Fibroblast of gingiva (primary cell): Measurements from ENCODE around the gene DNAJB13.
"Not testable (repeated sequence)": the region's sequence is repeated elsewhere in the genome, so short reads cannot be mapped to it uniquely, and the experiment has no call there.

ENCODE experiments used
- DNase-seq: peaks from one replicate; pipeline ENCODE4 v3.0.0-alpha.2; 2011; ENCODE audit warnings: low read depth

Gene DNAJB13

GRCh38 chr11:73950869-73951710 is at the start of gene DNAJB13:
TSS of gene DNAJB13 (plus strand) at chr11:73951026. CDS start at chr11:73951070, 44 bp downstream.
- DNase-seq: no peak

- DNase-seq: no peak
These were observed 48.5 kb upstream of the DNAJB13 start for GRCh38 chr11:73902303-73902702.

DNA sequence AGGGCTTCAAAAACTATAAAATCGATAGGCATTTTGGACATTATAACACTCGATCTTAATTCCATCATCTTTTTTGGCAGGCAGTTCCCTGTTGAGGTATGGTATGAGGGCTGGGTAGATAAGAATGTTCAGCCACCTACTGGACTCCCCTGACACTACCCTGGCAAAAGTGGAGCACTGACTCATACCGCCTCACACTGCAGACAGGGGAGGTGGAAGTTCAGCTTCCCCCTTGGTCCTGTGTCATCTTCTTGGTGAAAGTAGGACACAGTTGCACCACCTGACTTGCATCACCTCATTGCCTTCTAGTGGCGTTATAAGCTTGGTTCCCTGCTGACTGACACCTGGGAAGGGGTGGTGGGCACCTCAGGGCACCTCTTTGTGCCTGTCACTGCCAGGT is 43.6 kb upstream of the DNAJB13 start:
- no peak for DNase-seq

GRCh38 chr11:73912026-73912425 is 38.8 kb upstream of the DNAJB13 start:
- DNase-seq: no peak

DNA sequence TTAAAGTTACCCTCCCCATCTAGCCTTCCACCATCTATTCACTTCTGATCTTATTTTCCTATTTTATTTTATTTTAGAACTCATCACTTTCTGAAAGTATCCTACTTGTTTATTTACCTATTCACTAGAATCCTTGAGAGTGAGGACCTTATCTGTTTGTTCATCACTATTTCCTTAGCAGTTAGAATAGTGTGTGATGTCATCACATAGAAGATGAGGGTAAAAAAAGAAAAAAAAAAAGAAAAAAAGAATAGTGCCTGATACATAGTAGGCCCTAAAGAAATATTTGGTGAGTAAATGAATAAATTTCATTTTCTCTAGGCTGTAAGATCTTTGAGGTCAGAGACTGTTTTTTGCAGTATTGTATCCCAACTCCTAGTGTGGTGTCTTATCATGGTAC is 37.4 kb upstream of the DNAJB13 start:
- no peak for DNase-seq

- DNase-seq: no peak
These were observed 36.5 kb upstream of the DNAJB13 start for GRCh38 chr11:73914284-73914683.

DNA sequence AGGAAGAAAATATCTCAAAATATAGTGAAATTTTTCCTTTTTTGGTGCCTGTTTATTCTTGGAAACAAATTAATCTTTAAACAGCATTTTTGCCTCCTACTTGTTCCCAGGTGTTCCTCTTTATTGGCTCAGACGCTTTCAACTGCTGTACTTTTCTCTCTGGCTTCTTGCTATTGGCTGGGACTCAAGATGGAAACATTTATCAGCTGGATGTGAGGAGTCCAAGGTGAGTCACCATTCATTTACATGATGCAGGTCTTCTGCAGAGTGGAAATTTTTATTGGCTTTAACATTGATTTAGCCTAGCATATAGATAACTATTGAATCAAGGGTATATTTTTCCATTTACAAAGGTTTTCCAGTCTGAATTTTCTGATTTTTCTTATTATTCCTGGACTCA is 34.4 kb upstream of the DNAJB13 start:
- DNase-seq: no peak

DNA sequence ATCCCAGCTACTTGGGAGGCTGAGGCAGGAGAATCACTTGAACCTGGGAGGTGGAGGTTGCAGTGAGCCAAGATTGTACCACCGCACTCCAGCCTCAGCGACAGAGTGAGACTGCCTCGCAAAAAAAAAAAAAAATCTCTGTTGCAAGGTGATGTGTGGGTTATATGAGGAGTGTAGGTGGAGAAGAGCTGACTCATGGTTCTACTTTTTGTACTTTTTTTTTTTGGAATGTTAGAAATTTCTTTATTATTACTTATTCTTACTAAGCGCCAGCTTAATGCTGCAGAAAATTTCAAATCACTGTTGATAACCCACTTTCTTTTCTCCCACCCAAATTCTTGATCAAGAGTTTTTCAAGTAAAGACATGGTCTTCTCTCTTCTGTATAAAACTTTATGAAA is 29.6 kb upstream of the DNAJB13 start:
- DNase-seq: no peak

- no peak for DNase-seq
These were observed 21.4 kb upstream of the DNAJB13 start for GRCh38 chr11:73929388-73929787.

- DNase-seq: peak; percentile 65
These were observed 19.7 kb upstream of the DNAJB13 start for GRCh38 chr11:73931039-73931645.

- no peak for DNase-seq
These were observed 18.9 kb upstream of the DNAJB13 start for GRCh38 chr11:73931951-73932350.

- DNase-seq: no peak
These were observed 18.0 kb upstream of the DNAJB13 start for GRCh38 chr11:73932781-73933180.

DNA sequence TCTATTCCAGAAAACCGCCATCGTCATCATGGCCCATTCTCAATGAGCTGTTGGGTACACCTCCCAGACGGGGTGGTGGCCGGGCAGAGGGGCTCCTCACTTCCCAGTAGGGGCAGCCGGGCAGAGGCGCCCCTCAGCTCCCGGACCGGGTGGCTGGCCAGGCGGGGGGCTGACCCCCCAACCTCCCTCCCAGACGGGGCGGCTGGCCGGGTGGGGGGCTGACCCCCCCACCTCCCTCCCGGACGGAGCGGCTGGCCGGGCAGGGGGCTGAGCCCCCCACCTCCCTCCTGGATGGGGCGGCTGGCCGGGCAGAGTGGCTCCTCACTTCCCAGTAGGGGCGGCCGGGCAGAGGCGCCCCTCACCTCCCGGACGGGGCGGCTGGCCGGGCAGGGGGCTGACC is 14.8 kb upstream of the DNAJB13 start:
- not testable (repeated sequence) for DNase-seq

DNA sequence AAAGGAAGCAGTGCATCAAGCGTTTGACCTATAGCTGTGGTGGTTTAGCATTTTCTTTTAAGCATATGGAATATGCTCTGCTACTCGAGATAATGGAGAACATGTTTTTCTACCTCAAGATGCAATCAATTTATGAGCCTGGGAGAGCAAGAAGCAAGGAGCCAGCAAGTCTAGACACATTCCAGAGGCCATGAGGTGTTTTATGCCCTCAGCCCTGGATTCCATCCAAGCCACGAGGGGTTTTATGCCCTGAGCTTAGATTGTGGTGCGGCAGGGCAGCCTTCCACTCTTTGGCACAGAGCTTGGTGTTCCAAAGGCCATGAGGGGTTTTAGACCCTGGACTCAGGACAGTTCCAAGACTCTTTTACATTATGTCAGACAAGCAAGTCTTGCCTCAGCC is 11.7 kb upstream of the DNAJB13 start:
- no peak for DNase-seq

GRCh38 chr11:73940801-73941570 is 9.8 kb upstream of the DNAJB13 start:
- peak; percentile 18 for DNase-seq

DNA sequence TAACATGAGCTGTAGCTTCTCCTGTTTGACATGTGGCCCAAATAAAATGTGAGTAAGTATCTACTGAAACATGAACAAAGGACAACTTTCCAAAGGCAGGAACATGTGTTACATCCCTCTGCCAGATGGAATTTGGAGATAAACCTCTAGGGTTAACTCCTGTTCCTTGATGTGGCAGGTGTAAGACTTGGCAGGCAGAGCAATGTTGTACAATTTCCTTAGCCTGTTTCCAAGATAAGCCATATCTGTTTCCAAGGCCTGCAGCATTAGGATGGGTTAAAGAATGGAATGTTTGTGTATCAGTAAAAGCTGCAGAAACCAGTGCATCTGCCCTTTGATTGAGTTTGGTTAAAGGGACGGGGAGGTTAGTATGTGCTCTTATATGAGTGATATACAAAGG is 8.8 kb upstream of the DNAJB13 start:
- no peak for DNase-seq

GRCh38 chr11:73944085-73944484 is 6.7 kb upstream of the DNAJB13 start:
- DNase-seq: no peak

DNA sequence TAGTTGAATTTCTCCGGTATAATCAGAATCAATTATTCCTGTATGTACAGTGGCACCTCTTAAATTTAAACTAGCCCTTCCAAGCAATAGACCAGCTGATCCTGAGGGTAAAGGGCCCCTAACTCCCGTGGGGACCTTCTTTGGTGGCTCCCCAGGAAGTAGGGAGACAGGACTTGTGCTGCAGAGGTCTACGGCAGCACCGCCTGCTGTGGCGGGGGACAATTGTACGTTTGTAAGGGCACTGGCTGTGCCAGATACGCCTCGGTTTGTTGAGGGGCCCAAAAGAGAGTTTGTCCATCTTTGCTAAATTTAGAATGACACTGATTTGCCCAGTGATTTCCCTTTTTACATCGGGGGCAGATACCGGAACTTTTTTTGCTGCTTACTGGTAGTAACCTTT is 5.9 kb upstream of the DNAJB13 start:
- no peak for DNase-seq

- DNase-seq: no peak
These were observed 5.4 kb upstream of the DNAJB13 start for GRCh38 chr11:73945396-73945795.

DNA sequence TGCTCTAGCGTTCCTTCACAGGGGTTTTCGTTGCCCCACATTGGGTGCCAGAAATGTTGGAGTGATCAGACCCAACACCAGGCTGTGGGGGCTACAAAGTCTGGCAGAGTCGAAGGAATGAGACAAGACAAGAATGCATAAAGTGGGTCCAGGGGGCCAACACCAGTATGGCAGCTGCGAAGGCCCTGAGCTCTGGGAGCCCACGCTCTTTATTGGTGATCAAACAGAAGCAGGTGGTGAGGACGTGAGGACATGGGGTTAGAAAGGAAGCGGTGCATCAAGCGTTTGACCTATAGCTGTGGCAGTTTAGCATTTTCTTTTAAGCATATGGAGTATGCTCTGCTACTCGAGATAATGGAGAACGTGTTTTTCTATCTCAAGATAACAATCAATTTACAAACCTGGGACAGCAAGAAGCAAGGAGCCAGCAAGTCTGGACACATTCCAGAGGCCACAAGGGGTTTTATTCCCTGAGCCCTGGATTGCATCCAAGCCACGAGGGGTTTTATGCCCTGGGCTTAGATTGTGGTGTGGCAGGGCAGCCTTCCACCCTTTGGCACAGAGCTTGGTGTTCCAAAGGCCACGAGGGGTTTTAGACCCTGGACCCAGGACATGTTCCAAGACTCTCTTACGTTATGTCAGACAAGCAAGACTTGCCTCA is 3.9 kb upstream of the DNAJB13 start:
- no peak for DNase-seq

GRCh38 chr11:73949246-73949645 is 1.6 kb upstream of the DNAJB13 start:
- no peak for DNase-seq

GRCh38 chr11:73949912-73950311 is 914 bp upstream of the DNAJB13 start:
- no peak for DNase-seq
